HG02981 (cell line): ENCODE data around the gene GOLM1.
A peak's percentile ranks its signal among the peaks of the same experiment; 100 is the strongest.
"Not testable (repeated sequence)": the region's sequence is repeated elsewhere in the genome, so short reads cannot be mapped to it uniquely, and the experiment has no call there.

ENCODE experiments used
- ATAC-seq: cut with Tn5 transposase; IDR thresholded peaks from one replicate; pipeline ENCODE4 v1.9.1; 2021; ENCODE audit warnings: mild to moderate bottlenecking, moderate library complexity; ENCODE audit not compliant: unreplicated experiment

The GOLM1 gene

GRCh38 chr9:86098824-86099700 lies at the start of gene GOLM1:
Gene GOLM1, minus strand, starts transcription at chr9:86099558. Its CDS starts 20,238 bp downstream, at chr9:86079320.
- peak; percentile 63 for ATAC-seq

DNA sequence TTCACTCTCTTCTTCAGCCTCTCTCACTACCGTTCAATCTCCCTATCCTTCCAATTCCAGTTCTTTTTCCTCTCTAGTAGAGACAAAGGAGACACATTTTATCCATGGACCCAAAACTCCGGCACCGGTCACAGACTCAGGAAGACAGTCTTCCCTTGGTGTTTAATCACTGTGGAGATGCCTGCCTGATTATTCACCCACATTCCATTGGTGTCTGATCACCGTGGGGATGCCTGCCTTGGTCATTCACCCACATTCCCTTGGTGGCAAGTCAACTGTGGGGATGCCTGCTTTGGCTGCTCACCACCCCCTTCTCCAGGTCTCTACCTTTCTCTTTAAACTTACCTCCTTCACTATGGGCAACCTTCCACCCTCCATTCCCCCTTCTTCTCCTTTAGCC lies 47.3 kb upstream of the GOLM1 start:
- not testable (repeated sequence) for ATAC-seq

DNA sequence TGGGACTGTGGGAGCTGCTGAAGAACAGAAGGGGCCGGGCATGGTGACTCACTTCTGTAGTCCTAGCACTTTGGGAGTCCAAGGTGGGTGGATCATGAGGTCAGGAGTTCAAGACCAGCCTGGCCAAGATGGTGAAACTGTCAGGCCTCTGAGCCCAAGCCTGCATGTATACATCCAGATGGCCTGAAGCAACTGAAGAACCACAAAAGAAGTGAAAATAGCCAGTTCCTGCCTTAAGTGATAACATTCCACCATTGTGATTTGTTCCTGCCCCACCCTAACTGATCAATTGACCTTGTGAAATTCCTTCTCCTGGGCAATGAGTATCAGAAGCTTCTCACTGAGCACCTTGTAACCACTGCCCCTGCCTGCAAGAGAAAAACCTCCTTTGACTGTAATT lies 46.6 kb upstream of the GOLM1 start:
- ATAC-seq: not testable (repeated sequence)

DNA sequence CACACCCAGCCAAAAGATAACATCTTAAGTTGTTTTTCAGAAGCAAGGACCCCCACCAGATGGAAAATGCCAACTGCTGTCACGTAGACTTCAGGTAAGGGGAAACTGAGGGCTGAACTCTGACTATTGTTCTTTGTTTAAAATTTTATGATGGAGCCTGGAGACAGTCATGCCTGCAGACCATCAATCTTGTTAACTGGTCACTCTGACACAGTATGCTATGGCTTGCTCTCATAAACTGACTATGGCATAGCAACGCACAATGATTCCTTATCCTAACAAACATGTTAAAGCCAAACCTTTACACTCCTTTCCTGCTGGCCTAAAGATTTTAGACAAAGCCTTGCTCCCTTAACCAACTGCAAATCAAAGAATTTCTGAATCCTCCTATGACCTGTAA lies 43.6 kb upstream of the GOLM1 start:
- no peak for ATAC-seq

- no peak for ATAC-seq
Observed at GRCh38 chr9:86141843-86142242, 42.5 kb upstream of the GOLM1 start.

DNA sequence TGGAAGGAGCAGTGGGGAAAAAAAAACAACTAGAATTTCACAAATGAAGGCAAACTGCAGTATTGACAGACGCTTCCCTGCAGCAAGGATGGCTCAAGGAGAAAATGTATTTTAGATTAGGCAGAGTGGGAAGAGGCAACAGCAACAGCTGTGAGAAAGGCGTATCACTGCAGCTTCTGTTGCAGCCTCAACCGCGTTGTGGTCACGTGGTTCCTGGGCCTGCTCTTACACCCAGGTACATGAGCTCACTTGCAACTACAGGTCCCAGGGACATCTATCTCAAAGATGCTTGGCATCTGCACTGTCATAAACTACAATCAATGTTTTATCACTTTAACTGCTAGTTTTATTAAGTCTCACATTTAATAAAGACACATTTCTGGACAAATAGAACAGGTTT lies 36.0 kb upstream of the GOLM1 start:
- no peak for ATAC-seq

GRCh38 chr9:86134361-86134760 lies 35.0 kb upstream of the GOLM1 start:
- ATAC-seq: no peak

DNA sequence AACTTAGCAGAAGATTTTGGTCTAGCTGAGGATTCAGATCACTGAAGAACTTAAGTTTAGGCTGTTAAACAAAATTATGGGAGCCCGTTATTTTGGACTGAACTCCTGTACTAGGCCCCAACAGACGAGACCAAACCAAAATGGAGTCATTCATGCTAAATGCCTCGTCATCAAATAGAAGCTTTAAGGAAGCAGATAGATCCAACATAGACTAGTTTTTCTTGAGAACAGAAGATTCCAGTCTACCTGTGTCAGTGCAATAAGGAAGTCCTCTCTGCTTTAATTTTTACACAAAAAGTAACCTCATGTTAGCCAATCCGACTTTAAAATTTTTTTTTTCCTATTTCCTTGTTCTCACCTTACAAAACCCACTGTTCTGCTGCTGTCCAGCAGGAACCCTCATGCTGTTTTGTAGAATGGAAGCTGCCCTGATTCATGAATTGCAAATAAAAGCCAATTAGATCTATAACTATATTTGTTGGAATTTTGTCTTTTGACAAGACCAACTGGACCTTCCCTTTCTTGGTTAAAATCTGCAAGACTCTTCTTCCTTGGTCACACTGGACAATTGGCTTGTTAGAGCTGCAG lies 29.0 kb upstream of the GOLM1 start:
- no peak for ATAC-seq

DNA sequence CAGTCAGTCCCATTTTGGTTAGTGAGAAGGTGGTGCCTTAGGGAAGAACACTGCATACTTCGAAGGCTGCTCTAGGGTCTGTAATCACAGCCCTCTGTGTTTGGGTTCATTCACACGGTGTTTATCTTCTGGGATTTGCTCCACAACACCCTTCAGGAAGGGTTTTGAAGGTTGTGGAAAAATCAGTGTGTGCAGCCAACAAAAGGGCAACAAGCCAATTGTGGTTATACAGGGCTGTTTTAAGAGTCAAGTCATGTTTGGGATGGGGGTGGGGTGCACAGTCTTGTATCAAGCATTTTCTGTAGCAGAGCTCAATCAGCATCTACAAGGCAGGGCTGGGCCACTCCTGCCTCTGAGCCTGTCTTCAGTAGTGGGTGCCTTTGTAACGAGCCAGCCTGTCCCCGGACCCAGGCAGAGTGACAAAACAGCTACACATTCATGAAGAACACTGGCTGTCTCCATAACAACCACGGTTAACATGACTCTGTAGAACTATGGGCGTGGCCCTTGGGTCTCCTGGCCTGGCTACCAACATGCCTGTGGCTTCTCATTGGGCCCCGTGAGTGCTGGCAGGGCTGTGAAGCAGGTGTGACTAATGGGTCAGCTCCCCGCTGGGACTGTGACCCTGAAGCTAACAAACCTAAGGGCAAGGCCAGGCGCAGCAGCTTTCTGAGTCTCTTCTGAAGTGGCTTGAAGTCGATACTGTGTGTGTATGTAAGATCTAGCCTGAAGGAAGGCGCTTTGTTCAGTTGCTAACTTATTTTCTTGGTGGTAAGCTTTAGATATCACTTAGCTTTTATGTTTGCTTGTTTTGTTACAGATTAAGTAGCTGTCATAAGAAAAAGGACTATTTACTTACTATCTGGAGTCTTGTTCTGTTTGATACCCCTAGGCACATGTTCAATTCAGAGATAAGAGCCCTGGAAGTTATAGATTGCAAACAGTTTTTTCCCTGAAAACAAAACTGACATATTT lies 27.9 kb upstream of the GOLM1 start:
- ATAC-seq: no peak

- no peak for ATAC-seq
Observed at GRCh38 chr9:86122311-86122710, 23.0 kb upstream of the GOLM1 start.

DNA sequence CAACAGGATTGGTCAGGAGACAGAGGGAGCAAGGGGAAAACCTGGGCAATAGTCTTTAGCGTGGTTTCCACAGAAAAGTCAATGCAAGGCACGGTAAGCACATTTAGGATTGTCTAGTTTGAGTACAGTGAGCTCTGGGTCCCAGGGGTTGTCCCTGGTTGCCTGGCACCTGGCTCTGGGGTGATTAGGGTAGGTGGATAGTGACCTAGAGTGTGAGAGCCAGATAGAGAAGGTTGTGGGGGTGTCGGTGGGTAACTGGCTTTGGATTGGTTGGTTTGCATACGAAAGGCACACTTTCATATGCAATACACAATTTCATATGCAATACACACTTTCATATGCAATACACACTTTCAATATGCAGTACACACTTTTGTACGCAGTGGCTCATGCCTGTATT lies 20.1 kb upstream of the GOLM1 start:
- no peak for ATAC-seq

DNA sequence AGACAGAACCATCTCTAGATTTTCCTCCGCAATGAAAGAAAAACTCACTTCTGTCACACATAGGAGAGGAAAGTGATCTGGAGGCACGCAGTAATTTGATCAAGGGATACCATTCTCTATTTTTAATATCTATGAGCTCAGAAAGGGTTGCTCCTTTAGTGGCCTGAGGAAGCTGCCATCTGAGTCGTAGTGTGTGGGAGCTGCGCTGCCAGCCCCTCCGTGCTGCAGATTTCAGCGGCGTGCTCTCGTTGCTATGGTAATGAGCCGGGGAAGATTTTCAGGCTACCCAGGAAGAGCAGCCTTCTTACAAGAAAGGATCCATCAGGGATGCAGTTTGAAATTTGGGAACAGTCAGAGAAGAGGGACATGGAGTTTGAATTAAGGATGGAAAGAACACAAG lies 17.1 kb upstream of the GOLM1 start:
- no peak for ATAC-seq

DNA sequence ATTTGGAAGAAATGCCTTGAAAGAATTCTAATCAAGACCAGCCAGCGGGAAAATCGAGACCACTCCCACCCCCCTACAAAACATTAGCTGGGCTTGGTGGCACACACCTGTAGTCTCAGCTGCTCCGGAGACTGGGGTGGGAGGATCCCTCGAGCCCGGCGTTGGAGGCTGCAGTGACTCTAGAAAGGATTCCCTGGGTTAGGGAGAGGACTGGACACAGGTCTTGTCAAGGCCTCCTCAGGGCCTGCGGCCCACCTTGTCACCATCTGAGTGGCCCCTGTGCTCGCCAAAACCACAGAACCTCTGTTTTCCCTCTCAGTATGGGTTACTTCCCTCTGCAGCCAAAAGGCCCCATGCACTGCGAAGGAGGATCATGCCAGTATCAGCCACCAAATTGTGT lies 16.5 kb upstream of the GOLM1 start:
- ATAC-seq: no peak

GRCh38 chr9:86112057-86112456 lies 12.7 kb upstream of the GOLM1 start:
- ATAC-seq: no peak

DNA sequence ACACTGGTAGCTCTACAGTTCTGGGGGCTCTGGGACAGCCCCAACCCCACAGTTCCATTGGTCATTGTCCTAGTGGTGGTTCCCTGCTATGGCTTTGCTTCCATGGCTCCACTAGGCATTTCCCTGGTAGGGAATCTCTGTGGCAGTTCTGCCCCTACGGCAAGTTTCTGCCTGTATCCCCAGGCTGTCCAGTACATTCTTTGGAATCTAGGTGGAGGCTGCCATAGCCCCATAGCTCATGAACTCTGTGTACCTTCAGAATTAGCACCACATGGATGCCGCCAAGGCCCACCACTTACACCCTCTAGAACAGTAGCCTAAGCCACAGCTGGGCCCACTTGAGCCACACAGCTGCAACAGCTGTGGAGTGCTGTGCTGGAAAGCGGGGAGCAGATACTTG lies 3.3 kb upstream of the GOLM1 start:
- no peak for ATAC-seq

DNA sequence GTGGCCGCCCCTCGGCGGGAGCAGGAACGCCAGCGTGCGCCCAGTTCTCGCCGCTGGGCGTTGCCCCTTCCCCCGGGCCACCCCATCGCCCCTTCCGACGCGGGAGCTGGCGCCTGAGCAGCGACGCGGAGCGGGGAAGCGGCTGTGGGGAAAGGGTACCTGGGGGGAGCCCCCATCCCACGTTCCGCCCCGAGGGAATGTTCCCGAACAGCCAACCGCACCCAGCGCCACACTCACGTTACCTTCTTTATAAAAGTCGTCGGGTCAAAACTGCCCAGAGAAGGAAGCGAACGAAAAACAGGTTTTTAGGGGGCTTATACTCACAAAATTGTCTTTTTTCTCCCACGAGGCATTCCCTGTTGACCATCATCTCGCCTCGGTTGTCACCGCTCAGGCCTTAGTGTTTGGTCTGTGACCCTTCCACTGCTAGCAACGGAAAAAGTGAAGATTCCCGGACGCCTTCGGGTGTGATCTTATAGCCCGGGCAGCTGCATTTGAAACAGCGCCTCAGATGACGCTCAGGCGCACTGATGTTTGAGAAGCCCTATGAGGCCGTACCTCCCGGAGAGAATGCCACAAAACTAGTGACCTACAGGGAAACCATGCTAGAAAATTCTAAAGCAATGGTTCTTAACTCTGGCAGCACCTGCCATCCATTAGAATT lies 475 bp upstream of the GOLM1 start:
- ATAC-seq: no peak

DNA sequence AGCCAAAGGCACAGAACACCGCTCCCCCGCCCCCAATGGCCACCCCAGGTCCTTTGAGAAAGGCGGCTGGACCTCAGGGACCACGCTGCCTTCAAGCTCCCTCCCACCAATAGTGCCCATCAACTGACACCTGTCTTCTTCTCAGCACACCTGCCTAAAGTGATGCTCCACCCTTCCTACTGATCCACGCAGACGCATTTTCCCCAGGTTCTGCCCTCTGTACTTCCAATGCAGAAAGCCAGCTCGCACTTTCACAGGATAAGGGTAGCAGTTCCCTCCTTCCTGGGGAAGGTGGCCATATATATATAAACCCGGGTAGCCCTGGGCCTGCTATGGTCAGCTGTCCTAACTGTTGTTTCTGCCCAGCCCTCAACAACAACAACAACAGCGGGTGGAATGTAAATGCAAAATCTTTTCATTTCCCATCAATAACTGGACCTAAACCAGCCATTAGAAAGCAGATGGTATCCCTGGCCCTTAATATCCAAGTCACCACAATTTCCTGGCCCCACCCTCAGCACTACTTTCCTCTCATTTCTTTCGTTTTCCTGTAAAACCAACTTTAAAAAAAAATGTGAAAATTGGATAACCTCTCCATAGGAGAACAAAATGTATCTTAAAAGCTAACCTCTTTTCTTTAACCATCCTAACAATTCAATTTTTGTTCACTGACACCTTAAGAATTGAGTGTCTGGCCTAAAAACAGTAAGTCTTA lies 1.7 kb downstream of the GOLM1 start:
- ATAC-seq: no peak

GRCh38 chr9:86096386-86096785 lies 3.0 kb downstream of the GOLM1 start:
- ATAC-seq: no peak

GRCh38 chr9:86093788-86094555 lies 5.4 kb downstream of the GOLM1 start:
- ATAC-seq: no peak
